SIG-M5 treated with dmso at 0.1 percent for 504 hours (cell line): ENCODE results near the gene NOP9.

Experiments used
- DNase-seq: peaks from one replicate; lab custom pipeline; 2025; ENCODE audit not compliant: unreplicated experiment; lab: John Stamatoyannopoulos, UW

The NOP9 gene

DNA sequence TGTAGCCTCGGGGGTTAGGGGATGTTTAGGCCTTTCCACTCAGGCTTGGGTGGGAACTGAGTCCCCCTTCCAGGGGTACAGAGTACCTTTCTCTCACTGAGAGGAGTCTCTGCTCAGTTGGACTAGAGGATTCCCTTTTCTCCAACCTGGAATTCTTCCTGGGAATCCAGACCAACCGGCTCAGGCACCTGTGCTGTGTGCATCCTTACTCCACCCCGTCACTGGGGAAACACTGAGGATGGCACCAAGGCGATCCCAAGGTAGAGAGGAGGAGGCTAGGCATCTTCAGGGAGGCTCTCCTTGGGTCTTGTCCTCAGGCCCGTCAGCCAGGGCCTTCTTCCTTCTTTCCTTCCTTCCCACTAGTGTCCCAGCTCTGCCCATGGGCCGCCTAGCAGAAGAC, 35.8 kb upstream of the NOP9 start:
- no peak for DNase-seq

DNA sequence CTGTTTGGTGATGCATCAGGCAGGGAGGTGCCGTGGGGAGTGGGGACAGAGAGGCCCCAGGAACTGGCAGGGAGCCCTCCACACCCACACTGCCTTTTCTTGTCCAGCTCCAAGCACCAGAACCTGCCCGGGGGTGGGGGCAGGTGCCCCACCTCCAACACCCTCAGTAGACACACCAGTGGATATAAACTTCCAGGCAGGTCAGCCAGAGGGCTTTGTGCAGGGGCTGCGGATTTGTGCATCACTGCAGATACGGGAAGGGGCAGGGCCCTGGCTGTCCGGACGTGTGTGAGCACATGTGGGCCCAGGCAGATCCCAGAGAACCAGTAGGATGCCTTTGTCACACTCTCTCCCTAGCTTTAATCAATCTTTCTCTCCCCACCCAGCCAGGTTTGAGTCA, 35.4 kb upstream of the NOP9 start:
- no peak for DNase-seq

- DNase-seq = no peak
Observed at GRCh38 chr14:24266344-24267244, 33.1 kb upstream of the NOP9 start.

DNA sequence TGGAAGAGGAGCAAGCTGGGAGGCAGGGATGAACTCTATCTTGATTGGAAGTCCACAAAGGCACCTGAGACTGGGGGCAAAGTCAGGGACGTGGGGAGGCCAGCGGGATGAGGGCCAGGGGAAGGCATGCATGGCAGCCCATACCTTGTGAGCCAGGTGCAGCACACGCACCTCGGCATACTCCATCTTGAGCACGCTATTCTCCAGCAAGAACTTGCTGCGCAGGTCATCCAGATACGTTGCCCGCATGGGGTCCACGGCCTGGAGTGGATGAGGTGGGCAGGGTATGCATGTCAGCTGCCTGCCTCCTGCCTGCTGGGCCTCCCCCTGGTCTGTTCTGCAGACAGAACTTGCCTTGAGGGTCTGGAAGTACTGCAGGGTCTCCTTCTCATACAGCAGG, 32.1 kb upstream of the NOP9 start:
- no peak for DNase-seq

- DNase-seq = no peak
Observed at GRCh38 chr14:24268225-24268624, 31.4 kb upstream of the NOP9 start.

DNA sequence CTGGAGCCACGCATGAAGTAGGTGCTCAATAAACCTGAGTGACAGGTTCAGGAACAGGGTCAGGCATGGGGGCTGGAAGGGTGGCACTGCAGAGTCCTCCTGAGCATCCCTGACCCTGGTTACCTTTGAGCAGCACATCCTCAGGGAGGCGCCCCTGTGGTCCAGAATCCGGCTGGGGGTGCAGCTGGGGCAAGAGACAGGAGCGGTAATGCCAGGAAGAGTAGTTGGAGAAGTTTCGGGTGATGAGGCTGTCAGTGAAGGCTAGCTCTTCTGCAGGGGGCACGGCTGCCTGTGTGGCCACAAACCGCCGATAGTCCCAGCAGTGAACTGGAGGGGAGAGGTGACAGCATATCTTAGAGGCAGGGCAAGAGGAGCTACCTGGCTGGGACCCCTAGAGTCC, 30.3 kb upstream of the NOP9 start:
- DNase-seq = no peak

DNA sequence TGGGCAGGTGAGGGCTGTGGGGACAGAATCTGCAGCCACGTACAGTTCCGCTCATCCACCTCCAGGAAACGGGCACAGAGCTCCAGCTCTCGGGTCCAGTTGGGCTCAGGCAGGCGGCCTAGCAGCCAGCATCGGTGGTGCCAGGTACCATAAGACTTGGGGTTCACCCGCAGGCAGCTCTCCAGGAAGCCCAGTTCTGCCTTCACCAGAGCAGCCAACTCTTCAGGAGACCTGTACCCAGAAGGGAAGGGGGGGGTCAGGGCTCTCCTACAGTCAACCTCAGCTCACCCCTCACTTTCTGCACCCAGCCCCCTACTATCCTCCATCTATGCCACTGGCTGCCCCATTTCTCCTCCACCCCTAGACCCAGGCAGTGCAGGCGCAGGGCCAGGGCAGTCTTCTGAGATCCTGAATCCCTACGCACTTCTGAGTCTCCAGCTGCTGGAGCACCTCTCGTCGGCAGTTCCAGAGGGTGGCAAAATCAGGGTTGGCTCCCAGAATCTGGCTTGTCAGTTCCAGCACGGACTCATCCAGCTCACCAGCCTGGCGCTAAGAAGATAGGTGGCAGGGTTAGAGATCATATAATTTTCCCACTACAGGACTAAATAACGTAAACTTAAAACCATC, 29.6 kb upstream of the NOP9 start:
- no peak for DNase-seq

DNA sequence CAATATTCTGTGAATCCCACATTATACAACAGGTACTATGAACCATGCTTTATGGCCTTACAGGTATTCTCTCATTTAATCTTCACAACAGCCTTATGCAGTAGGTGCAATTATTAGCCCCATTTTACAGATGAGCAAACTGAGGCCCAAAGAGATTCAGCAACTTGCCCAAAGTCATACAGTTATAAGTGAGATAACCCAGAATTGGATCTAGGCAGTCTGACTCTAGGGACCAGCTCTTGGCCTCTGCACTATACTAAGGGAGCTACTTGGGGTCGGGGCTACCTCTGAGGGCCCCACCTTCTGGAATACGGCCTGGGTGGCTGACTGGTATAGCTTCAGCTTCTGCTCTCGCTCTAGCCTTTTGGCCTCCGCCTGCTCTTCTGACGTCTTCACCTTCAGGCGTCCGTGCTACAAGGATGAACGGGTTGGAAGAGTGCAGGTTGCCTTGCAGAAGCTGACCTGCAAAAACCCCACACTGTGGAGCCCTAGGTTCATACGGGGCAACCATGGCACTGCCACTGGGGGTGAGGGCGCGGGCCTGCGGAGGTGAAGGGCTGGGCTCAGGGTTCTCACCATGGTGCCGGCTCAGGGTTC, 29.0 kb upstream of the NOP9 start:
- no peak for DNase-seq

DNA sequence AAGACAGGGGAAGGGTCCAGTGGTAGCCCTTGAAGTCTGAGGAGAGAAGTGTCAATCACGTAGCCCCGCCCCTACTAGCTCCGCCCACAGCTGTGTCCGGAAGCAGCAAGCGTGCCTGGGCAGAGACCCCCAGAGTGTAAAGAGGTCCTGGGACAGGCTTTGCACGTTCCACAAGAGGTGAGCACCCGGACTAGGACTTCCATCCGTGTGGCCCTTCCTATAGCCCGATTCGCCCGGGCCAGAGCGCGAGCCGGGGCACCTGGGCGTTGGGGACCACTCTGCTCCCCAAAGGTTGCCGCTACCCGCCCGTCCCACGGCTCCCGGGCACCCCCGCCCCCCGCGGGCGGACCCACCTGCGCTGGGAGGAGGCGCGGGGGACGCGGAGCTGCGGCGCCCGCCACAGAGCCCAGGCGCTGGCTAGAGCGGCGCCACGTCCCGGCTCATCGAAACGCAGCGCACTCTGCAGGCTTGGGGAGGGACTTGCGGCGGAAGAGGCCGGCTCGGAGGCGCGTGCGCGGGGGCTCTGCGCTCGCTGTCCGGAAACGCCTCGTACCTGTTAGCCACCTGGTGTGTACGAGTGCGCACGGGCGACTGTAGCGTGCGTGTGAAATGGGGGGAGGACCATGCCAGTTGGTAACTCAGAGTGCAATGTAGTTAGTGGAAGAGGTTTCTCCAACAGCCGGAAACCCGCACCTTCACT, 28.4 kb upstream of the NOP9 start, which contains the start of gene RABGGTA:
TSS of gene RABGGTA (minus strand) at position 464 of the 700 bp plus-strand sequence. CDS start 482 bp downstream, outside the sequence.
- DNase-seq = peak; percentile 86

DNA sequence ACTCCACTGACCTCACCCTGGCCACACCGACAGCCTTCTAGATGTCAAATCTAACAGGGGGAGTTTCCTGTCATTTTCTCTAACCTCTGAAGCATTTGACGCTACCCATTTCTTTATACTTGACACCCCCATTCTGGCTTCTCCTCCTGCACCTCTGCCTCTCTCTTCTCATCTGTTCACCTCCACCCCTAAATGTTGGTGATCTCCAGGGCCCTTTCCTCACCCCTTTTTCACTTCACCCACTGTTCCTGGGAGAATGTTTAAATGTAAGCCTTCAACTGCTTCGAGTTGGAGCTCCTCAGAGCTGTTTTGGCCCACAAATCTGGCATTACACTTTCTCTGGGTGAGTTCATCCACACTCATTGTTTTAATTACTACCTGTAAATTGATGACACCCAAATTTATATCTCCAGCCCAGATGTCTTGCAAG, 27.8 kb upstream of the NOP9 start:
- DNase-seq = no peak

DNA sequence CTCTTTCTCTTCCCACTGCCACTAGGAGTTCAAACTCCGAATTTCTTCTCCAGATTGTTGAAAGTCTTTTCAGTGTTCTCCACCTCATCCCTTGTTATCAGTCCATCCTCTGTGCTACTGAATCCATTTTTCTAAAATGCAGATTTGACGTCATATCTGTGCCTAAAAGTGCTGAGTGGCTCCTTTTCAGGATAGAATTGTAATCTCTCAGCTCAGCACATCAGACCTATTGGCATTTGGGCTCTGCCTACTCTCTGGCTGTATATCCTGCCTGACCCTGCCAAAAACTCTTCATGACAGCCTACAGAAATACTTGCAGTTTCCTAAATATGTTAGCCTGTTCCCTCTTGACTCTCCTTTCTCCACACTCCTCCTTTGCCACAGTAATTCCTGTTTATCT, 27.2 kb upstream of the NOP9 start:
- DNase-seq = no peak

DNA sequence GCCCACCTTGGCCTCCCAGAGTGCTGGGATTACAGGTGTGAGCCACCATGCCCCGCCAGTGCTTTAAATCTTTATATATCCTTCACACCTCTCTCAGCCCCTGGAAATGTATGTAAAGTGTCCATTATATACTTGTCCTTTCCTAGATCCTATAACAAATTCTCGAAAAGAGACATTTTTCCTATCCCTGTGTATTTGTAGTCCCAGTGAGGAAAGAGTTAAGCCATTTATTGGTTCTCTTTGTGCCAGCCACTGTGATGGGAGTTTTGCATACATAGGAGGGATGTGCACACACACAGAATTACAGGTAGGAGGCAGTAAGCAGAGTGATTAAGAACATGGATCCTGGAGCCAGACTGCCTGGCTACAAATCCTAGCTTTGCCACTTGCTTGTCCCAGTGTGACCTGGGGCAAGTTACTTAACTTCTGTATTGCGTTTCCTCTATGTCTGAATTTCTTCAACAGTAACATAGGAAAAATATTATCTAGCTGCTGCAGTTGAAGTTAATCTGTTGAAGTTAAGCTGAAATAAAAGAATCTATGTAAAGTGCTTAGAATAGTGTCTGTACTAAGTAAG, 26.1 kb upstream of the NOP9 start:
- no peak for DNase-seq

GRCh38 chr14:24274101-24274543, 25.5 kb upstream of the NOP9 start:
- peak; percentile 84 for DNase-seq

- DNase-seq = no peak
Observed at GRCh38 chr14:24277071-24277470, 22.6 kb upstream of the NOP9 start.

- DNase-seq = peak; percentile 85
Observed at GRCh38 chr14:24277606-24278321, 21.9 kb upstream of the NOP9 start.

GRCh38 chr14:24278424-24278823, 21.2 kb upstream of the NOP9 start:
- no peak for DNase-seq

DNA sequence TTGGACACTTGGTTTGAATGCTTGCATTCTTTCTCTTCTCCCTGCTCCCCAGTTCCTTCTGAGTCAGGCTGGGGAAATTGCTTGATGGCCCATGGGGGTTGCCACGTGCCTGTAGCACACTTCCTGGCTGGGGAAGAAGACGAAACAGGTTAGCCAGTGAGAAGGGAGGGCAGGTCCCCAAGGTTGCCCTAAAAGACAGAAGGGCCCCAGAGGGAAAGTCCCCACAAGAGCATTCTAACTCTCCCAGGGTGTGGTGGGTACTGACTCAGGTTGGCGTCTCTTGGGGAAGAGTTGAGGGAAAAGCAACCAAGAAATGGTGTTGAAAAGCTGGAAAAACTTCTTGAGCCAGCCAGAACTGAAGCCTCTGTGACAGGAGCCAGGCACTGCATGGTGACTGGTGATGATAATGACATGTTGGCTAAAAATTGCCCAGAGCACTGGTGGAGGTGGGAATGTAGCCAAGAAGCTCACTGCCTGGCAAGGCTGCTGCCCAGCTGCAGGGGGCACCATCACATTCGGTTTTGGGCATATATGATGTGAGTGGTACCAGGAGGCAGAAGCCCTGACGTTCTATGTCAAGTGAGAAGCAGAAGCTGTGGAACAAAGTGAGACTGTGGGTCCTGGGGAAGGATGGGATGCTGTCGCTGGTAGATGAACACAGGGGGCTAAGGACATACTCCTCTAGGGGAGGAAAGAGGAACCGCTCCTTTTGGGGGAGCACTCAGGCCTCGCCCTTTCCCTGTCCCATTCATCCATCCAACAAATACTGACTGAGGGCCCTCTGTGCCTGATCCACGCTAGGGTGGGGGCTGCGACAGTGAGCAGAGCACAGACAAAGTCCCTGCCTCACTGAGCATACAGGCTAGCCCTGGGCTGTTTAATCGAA, 20.1 kb upstream of the NOP9 start:
- peak; percentile 15 for DNase-seq

GRCh38 chr14:24280797-24281460, 18.7 kb upstream of the NOP9 start:
- no peak for DNase-seq

DNA sequence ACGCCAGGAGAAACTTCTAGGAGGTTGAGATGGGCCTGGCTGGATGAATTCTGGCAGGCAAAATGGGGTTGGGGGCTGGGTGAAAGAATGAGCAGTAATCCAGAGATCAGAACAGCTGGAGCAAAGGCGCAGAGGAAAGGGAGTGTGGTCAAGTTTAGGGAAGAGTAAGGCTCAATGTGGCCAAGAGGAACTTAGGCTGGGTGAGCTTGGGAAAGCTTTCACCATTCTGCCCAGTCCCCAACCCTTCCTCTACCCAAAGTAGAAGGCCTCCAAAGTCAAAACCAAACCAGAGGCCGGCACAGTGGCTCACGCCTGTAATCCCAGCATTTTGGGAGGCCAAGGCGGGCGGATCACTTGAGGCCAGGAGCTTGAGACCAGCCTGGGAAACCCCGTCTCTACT, 18.0 kb upstream of the NOP9 start:
- no peak for DNase-seq
